SK-MEL-5 (cell line): ENCODE measurements around the gene TSPAN17. TPM values are rescaled to one million over a fixed set of nuclear protein-coding genes. Genes with fewer than 3 reads are reported as not detected.

Source experiments
- DNase-seq: peaks from one replicate; pipeline ENCODE4 v3.0.0-alpha.2; 2016; ENCODE audit warnings: low read depth, low spot score
- in situ Hi-C: cut with HindIII; loops from 2 replicates; pipeline ENCODE4 v1.10.0; 2016; ENCODE audit warnings: low sequenced_read_pairs, high pct_unique_total_duplicates, low pct_unique_long_range_greater_than_20kb
- total RNA-seq: library from RNA; depleted of rRNA; stranded (reverse); fragments of >200 nt; shearing (Covaris generic); gene quantifications from 2 replicates; pipeline ENCODE4 v1.2.3, GENCODE V29; 2014

Gene TSPAN17
- total RNA-seq, 1 experiment from 2014 or later, result 19.7 TPM

DNA sequence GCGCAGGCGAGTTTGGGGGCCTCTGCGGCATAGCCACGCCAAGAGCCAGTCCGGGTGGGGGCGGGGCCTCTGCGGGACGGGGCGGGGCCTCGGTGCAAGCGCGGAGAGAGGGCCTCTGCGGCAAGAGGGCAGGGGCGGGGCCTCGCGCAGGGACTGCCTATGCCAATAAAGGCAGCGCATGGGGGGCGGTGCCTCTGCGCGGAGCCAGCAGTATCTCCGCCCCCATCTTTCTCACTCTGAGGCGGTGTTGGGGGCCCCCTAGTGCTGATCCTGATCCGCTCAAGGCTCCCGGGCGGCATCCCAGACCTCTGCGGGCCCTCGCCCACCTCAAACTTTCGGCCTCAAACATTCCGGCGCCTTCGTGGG, 28.1 kb upstream of the TSPAN17 start:
- in situ Hi-C loops, result no loop called here
- peak; percentile 28 for DNase-seq

DNA sequence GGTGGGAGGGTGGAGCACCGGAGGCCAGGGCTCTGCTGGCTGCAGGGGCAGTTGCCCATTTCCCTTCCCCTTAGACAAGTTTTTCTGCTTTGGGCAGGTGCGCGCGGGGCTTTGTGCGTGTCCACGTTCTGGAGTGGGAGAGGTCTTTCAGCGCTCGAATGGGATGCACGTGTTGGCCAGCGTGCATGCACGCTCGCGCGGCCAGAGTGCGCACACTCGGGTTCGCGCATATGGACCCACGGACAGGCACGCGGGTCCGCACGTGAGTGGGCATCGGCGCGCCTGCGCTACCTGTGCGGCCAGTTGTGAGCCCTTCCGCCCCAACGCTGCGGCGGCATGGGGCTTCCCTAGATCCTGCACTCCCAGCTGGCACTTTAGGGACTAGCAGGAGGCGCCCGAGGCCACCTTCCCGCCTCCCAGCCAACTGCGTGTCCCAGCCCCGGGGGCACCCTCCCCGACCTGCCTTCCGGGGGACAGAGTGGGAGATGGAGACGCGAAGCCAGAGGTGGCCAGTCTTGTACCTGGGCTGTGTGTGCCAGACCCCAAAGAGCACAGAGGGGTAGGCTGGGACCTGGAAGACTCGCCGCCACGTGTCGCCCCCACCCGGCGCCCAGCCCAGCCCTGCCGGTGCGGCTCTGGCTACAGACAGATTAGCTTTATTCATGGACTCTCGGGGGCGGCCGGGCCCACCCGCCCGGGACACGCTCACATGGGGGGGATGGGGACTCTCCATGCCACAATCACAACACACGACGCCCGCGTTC, 27.5 kb upstream of the TSPAN17 start:
- in situ Hi-C loops, result no loop called here
- DNase-seq, result no peak

DNA sequence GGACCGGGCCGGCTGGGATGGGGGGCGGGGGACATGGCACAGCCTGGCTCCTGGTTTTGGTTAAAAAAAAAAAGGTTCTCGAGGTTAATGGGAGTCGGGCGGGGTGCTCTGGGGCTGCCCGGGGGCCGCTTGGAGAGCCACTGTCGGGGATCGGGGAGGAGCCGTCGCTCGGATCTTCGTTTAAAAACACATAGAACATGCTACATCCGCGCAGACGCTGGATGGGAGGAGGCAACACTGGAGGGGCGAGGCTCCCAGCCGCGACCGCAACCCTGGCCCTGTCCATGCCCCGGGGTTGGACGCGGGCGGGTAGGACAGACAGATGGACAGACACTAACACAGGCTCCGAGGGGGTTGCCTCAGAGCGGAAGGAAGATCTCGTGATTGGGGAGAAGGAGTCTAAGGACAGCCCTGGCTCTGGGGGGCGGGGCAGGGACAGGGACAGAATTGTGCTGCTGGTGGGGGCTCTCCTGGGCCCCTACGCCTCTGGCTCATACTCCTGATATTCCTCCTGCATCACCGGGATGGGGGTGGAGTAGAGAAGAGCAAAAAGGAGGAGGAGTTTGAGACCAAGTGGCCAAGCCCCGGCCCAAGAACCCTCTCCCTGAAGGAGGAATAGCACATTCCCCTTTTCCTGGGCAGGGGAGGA, 26.8 kb upstream of the TSPAN17 start:
- in situ Hi-C loops, result no loop called here
- DNase-seq, result peak; percentile 7

DNA sequence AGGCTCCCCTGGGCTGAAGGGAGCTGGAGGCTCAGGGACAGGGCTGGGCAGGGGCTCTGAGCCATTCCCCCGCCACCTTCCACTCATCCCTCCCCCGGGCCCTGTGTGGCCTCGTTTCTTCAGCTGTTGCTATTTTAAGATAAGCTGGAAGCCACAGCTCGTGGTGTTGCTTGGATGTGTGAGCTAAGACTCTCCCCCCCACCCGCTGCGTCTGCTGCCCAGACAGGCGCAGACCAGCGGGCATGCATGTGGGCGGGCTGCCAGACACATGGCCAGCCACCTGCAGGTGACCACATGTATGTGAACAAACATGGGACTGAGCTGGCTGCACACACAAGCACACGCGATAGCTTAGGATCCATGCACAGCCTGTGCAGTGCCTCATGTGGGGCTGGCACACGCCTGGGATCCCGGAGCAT, 25.6 kb upstream of the TSPAN17 start:
- no peak for DNase-seq
- in situ Hi-C loops, result no loop called here

DNA sequence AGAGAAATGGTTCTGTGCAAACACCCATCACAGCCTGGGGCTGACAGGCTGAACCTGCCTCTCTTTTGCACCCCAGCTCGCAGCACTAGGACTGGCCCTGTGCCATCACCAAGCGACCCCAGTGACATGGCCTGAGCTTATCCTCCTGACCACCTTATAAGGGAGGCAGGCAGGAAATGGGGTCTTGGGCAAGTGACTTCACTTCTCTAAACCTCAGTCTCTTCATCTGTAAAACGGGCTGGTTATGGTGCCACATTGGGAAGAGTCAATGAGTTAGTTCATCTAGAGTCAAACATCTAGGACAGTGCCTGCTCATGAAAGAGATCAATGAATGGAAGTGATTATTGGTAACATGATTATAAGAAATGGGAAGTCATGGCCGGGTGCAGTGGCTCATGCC, 23.1 kb upstream of the TSPAN17 start:
- in situ Hi-C loops, result no loop called here
- DNase-seq, result no peak

DNA sequence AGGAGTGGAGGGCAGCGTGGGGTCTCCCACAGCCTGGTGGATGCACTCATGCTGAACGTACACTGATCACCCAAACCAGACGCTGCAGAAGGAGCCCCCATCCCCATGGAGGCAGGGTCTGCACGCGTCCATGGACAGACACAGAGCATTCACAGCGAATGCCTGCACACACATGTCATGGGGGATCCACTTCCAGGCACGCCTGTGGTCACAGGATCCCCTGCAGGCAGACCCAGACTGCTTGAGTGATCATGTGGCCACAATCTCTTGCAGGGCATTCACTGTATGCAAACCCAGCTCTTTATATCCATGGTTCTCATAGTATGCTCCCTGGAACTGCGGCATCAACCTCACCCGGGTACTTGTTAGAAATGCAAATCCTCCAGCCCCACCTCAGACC, 22.3 kb upstream of the TSPAN17 start:
- in situ Hi-C loops, result no loop called here
- DNase-seq, result peak; percentile 66

DNA sequence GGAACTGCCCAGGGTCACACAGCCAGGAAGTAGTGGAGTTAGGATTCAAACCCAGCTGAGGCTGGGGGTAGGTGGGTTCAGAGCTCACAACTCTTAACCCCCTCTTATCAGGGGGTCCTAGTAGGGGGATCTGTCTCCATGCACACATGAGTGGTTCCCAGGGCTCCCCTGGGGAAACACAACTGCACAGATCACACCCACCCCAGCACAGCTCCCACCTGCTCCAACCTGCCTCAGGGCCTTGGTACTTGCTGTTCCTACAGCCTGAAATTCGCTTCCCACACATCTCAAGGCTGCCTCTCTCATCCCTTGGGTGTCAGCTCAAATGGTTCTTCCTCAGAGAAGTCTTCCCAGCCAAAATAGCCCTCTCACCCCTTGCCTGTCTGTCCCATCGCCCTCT, 21.8 kb upstream of the TSPAN17 start:
- in situ Hi-C loops, result no loop called here
- DNase-seq, result no peak

DNA sequence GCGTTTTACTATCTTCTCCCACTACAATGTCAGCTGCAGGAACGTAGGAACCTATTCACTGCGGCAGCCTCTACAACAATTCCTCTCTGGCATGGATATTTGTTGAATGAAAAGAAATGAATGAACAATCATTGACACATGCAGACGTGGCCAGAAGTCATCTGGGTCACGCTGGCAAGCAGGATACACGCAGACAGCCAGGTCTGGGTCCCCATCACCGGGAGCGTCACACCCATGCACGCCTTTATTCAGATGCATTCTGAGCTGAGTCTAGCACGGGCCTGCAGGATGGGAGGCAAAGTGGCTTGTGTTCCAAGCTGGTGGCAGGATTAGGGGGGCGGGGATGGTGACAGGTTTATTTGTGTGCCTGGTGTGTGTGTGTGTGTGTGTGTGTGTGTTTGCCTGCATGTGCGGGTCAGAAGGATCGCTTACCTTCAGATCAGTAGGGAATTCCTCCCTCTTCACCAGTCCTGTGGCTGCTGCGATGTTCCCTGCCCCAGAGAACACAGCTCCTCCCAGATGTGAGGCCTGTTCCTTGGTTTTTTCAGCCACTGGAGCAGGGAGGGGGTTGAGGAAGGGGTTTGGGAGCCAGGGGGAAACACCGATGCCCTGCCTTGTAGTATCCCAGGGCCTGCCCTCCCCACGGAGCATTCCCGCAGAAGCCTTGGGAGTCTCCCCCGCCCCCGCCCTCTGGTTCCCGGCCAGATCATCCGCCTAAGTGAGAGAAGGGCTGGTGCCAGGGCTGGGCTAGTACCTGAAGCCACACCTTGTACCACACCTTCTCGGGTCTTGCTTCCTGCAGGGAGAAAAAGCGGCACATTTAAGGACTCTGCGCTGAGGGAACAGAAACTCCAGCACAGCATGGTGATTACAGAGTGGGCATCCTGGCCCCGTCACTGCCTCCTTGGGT, 21.1 kb upstream of the TSPAN17 start:
- no peak for DNase-seq
- in situ Hi-C loops, result no loop called here

DNA sequence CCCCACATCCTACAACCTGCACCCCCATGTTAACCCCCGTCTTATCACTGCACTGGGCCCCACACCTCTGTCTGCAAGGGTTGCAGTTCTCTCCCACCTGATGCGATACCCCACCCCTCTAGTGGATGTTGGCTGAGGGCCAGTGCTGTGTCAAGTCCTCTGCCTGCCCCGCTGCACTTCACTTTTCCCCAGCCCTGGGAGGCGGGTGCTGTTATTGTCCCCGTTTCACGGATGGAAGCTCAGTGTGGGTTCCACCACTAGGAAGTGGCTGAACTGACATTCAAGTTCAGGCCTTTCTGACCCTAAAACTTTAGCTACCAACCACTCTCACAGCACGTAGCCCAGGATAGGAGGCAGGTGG, 20.4 kb upstream of the TSPAN17 start:
- no peak for DNase-seq
- in situ Hi-C loops, result no loop called here

DNA sequence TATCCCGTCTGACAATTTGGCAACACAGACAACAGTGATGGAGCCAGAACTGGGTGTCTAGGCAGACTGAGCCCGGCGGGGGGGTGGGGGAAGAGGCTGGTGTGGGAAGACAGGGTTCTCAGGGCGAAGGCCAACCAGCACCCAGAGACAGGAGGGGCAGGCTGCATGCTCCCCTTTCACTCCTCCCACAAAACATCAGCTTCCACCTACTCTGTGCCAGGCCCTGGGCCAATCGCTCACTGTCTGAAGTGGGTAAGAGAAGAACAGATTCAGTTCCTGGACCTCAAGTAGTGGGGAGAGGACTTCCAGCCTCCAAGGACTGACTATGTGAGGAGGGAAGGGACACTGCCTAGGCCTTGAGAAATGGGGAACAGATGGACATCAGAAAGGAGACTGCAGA, 19.7 kb upstream of the TSPAN17 start:
- in situ Hi-C loops, result no loop called here
- DNase-seq, result no peak

DNA sequence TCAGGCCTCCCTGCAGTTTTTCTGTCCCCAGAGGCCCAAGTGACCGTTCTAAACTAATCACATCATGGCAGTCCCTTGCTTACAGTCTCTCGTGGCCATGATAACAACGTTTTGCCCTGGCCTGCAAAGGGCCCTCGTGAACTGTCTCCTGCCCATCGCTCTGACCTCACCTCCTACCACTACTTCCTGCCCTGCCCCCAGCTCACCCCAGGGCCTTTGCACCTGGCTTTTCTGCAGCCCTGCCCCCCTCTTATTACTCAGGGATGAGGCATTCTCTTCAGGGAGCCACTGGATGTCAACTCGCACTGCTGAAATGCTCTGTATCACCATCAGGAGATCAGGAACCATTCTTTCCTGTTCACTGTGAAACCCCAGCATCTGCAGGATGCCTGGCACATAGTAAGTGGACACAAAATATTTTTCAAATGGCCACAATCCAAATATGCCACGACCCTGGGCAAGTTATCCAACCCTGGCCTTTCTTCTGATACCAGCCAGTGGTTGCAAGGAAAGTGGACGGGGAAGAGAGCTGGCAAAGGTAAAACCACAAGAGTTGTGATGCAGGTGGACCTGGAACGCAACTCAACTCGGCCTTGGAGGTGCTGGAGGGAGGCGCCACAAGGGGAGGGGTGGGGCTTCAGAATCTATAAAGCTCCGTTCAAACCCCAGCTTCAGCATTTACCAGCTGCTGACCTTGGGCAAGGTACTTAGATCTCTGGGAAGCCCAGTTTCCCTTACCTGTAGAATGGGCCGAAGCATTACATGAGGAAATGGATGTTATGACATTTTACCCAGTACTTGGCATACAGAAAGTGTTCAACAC, 18.7 kb upstream of the TSPAN17 start:
- DNase-seq, result no peak
- in situ Hi-C loops, result no loop called here

DNA sequence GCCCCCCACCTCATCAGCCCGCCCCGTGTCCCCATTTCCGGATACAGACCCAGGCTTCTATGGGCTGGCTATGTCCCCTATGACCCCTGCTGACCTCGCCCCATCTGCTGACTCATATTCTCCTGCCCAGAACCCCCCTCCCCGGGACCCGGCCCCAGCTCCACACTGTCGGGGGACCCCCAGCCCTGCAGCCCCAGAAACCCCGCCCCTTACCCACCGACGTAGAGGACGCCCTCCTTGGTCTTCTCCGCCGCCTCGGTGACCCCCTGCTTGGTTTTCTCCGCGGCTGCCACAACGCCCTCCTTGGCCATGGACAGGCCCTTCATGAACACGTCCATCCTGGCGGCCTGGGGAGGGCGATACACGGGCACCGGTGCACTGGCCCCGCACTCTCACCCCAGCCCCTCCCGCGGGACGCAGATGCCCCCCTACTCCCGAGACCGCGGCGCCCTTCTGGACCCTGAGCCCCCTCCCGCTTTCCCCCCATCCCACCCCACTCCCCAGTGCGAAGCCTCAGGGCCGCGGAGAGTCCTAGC, 17.9 kb upstream of the TSPAN17 start:
- in situ Hi-C loops, result no loop called here
- no peak for DNase-seq

DNA sequence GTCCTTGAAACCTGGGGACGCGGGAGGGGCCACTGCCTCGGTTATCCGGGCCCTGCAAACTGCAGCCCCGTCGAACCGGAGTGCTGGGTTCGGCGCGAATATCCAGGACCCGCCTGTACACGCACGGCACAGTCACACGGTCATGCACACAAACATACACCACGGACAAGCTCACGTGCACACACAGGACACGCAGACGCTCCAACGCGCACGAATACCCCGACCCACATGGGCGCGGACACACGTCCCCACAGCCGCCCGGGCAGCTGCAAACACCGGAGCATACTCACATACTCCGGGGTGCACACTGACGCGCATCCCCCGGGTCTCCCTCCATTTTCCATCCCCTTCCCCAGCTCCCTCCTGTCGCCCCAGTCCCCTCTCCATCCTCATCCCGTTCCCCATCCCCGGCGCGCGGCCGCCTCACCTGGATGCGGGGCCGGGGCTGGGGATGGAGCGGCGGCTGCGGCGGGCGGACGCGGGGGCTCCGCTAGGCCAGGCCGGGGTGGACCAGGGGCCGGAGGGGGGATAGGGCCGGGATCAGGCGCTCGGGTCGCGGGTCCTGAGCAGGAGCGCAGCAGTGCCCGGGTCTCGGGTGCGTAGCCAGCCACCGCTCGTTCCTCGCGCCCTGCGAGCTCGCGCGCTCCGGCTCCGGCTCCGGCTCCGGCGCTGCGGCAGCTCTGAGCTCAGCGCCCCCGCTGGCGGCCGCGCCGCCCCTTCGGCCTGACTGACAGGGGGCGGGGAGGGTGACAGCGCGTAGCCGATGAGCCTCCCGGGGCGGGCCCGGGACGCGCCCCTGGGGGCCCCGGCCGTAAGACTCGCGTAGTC, 17.2 kb upstream of the TSPAN17 start, which contains the start of the genes EIF4E1B and SNCB:
TSS of gene EIF4E1B (plus strand) at position 823 of the 828 bp plus-strand sequence. CDS start 12,113 bp downstream, outside the sequence.
TSS of gene SNCB (minus strand) at position 682 of the 828 bp plus-strand sequence. CDS start 880 bp downstream, outside the sequence.
- DNase-seq, result peak; percentile 29
- in situ Hi-C loops, result no loop called here

DNA sequence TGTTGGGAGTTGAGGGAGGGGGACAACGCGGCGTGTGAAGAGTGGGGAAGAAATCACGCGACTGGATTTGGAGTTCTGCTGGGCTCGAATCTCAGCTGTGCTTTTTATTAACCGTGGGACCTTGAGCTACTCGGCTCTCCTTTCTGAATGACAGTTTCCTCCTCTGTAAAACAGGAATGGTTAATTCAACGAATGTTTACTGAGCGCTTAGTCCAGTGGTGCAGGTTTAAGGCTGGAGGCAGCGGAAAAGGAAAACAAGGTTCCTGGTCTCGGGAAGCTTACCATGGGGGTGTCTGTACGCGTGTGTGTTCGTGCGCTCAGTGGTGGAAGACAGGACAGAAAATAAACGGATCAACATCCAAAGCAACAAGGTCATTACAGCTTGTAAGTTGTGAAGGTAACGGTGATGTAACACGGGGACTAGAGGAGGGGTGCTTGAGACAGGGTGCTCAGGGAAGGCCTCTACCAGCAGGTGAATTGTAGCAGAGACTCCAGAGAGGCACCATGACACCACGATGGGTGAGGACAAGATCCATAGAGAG, 16.5 kb upstream of the TSPAN17 start:
- DNase-seq, result no peak
- in situ Hi-C loops, result no loop called here

DNA sequence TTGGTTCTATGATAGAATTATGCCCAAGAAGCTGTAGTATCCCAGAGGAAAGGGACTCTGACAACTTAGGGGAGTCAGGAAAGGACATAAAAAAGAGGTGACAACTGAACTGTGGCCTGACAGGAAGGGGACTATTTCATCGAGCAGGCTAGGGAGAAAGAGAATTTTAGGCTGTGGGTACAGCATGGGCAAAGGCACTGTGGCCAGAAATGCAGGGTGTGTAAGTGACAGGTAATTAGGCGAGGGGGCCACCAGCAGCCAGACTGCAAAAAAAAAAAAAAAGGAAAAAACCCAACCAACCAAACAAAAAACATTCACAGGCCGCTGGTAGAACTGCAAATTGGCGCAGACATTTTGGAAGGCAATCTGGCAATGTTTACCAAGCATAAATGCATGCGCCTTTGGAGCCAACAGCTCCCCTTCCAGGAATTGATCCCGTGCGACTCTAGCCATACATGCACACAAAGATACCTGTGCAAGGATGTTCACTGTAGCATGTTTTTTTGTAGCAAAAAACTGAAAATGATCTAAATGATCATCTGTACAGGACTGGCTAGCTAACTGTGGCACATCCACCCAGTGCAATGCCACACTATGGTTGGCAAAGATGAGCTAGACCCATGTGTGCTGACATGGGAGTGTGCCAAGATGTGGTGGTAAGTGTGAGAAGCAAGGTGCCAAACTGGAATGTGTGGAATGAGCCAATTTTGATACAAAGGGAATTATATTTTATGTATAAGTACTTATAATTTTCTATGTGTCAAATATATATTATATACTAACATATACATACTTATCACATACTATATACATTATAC, 15.7 kb upstream of the TSPAN17 start:
- no peak for DNase-seq
- in situ Hi-C loops, result no loop called here
